Stimulated activated naive CD8-positive, alpha-beta T cell treated with anti-CD3 and anti-CD28 coated beads, Interleukin-15, Interleukin-2, amounts not matched to agents 100 ng/mL and 50 ng/mL, for 24 hours (primary cell): ENCODE results near the gene EXOC3L2.

Experiments
- H3K27ac Mint-ChIP-seq: one replicate; pipeline ENCODE4 v1.8.0; 2021; ENCODE audit warnings: mild to moderate bottlenecking, mixed read lengths
- H3K27me3 Mint-ChIP-seq: one replicate; pipeline ENCODE4 v1.8.0; 2021; ENCODE audit warnings: mixed read lengths
- H3K36me3 Mint-ChIP-seq: one replicate; pipeline ENCODE4 v1.8.0; 2021; ENCODE audit warnings: low read depth, mixed read lengths
- H3K4me1 Mint-ChIP-seq: one replicate; pipeline ENCODE4 v1.8.0; 2021; ENCODE audit warnings: low read depth, mixed read lengths
- H3K4me3 Mint-ChIP-seq: one replicate; pipeline ENCODE4 v1.8.0; 2021; ENCODE audit warnings: mild to moderate bottlenecking, mixed read lengths
- H3K9me3 Mint-ChIP-seq: one replicate; pipeline ENCODE4 v1.8.0; 2021; ENCODE audit warnings: mixed read lengths

EXOC3L2 gene

DNA sequence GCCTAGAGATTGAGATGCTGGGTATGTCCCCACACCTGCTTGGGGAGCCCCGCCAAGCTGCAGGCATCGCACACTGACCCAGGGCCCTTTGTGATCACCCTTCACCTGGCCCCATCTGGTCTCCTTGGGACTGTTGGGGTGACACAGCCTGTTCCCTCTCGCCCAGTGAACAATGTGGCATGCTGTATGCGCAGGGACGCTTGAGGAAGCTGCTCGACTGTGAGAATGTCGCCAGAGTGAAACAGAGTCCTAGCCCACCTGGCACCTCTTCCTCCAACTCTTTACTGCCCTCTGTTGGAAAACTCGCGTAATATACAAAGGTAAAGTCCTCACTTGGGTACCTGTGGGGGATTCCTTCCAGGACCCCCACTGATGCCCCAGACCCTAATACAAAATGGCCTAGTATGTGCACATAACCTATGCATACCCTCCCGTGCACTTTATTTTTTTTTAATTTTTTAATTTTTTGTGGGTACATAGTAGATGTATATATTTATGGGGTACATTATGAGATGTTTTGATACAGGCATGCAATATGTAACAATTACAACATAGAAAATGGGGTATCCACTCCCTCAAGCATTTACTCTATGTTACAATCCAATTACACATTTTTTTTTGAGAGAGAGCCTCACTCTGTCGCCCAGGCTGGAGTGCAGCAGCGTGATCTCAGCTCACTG lies 57.6 kb downstream of the EXOC3L2 start:
- Mint-ChIP-seq H3K27ac (no peak overlapping the region), H3K9me3 (no peaks in the 10 kb centered on the region), H3K4me1 (no peaks in the 10 kb centered on the region), H3K27me3 (no peaks in the 10 kb centered on the region), H3K36me3 (peaks cover 5% of the 10 kb centered on the region), H3K4me3 (no peak overlapping the region)

GRCh38 chr19:45186509-45187334 lies 58.5 kb downstream of the EXOC3L2 start:
- Mint-ChIP-seq H3K9me3 (no peaks in the 10 kb centered on the region), H3K4me3 (no peak overlapping the region), H3K27ac (no peak overlapping the region), H3K36me3 (peaks cover 5% of the 10 kb centered on the region), H3K27me3 (no peaks in the 10 kb centered on the region), H3K4me1 (peaks cover 1% of the 10 kb centered on the region)

DNA sequence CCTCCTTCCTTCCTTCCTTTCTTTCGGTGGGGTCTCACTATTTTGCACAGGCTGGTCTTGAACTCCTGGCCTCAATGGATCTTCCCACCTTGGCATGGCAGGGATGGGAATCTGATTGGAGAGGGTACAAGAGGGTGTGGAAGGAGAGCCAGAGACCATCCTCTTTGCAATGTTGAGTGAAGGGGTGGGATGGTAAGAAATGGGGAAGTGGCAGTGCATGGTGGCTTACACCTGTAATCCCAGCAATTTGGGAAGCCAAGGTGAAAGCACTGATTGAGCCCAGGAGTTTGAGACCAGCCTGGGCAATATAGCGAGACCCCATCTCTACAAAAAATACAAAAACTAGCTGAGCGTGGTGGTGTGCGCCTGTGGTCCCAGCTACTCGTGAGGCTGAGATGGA lies 61.1 kb downstream of the EXOC3L2 start:
- Mint-ChIP-seq H3K27ac (no peak overlapping the region), H3K4me3 (no peak overlapping the region), H3K4me1 (peaks cover 18% of the 10 kb centered on the region), H3K36me3 (no peaks in the 10 kb centered on the region), H3K27me3 (no peaks in the 10 kb centered on the region), H3K9me3 (no peaks in the 10 kb centered on the region)

- Mint-ChIP-seq H3K4me3 (no peak overlapping the region), H3K27me3 (no peaks in the 10 kb centered on the region), H3K4me1 (peaks cover 18% of the 10 kb centered on the region), H3K36me3 (no peaks in the 10 kb centered on the region), H3K9me3 (no peaks in the 10 kb centered on the region), H3K27ac (peak overlapping the region; percentile 32)
Measured at GRCh38 chr19:45182758-45183157, 62.4 kb downstream of the EXOC3L2 start.

- Mint-ChIP-seq H3K27ac (peak overlapping the region; percentile 37), H3K4me3 (peak overlapping the region; percentile 78), H3K4me1 (peaks cover 22% of the 10 kb centered on the region), H3K36me3 (no peaks in the 10 kb centered on the region), H3K9me3 (no peaks in the 10 kb centered on the region), H3K27me3 (no peaks in the 10 kb centered on the region)
Measured at GRCh38 chr19:45180936-45181335, 64.3 kb downstream of the EXOC3L2 start.

DNA sequence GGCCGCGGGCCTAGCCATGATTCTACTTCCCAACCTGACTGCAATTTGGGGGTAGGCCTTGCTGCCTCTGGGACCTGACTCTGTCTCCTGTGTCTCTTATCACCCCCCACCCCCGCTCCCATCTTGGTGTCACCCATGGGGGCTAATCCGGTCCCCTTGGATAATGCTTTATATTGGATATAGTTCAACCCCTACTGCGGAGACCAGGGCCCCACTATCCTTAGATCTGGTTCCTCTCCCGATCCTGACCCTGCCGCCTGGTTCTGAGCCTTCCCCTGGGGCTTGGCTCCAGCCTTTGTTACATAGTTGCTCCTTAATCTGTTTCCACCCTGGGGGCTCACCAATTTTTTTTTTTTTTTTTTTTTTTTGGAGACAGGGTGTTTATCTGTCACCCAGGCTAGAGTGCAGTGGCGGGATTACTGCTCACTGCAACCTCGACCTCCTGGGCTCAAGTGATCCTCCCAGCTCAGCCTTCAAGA lies 65.3 kb downstream of the EXOC3L2 start:
- peak overlapping the region; percentile 68 for H3K27ac Mint-ChIP-seq
- H3K27me3 Mint-ChIP-seq = no peaks in the 10 kb centered on the region
- no peaks in the 10 kb centered on the region for H3K9me3 Mint-ChIP-seq
- H3K36me3 Mint-ChIP-seq = no peaks in the 10 kb centered on the region
- peaks cover 28% of the 10 kb centered on the region for H3K4me1 Mint-ChIP-seq
- peak overlapping the region; percentile 78 for H3K4me3 Mint-ChIP-seq

DNA sequence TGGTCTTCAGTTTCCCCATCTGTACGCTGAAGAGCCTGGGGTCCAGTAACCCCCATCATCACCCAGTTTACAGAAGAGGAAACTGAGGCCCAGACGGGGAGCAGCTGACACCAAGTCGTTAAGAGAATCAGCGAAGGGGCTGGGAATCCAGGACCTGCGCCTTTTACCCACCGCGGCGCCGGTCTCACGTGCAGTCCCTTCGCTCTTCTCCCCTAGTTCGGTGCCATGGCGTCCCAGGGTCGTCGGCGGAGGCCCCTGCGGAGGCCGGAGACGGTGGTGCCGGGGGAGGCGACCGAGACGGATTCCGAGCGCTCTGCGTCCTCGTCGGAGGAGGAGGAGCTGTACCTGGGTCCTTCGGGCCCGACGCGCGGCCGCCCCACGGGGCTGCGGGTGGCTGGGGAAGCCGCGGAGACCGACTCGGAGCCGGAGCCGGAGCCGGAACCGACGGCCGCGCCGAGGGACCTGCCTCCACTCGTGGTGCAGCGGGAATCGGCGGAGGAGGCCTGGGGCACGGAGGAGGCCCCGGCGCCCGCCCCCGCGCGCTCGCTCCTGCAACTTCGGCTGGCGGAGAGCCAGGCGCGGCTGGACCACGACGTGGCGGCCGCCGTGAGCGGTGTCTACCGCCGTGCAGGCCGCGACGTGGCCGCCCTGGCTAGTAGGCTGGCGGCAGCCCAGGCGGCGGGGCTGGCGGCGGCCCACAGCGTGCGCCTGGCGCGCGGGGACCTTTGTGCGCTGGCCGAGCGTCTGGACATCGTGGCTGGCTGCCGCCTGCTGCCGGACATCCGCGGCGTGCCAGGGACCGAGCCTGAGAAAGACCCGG lies 65.9 kb downstream of the EXOC3L2 start:
- H3K27me3 Mint-ChIP-seq = no peaks in the 10 kb centered on the region
- peaks cover 28% of the 10 kb centered on the region for H3K4me1 Mint-ChIP-seq
- peak overlapping the region; percentile 90 for H3K27ac Mint-ChIP-seq
- peak overlapping the region; percentile 96 for H3K4me3 Mint-ChIP-seq
- no peaks in the 10 kb centered on the region for H3K36me3 Mint-ChIP-seq
- no peaks in the 10 kb centered on the region for H3K9me3 Mint-ChIP-seq

- Mint-ChIP-seq H3K9me3 (no peaks in the 10 kb centered on the region), H3K4me3 (peak within 1 kb of the TSS; percentile 96), H3K36me3 (no peaks in the 10 kb centered on the region), H3K27me3 (no peaks in the 10 kb centered on the region), H3K27ac (peak within 1 kb of the TSS; percentile 90), H3K4me1 (peaks cover 36% of the 10 kb centered on the region)
Measured at GRCh38 chr19:45178262-45179071, 66.7 kb downstream of the EXOC3L2 start, which contains the start of gene BLOC1S3. BLOC1S3 (plus strand) TSS chr19:45178784; CDS start chr19:45179297, 513 bp downstream.

- H3K27ac Mint-ChIP-seq = peak within 1 kb of the TSS; percentile 90
- no peaks in the 10 kb centered on the region for H3K27me3 Mint-ChIP-seq
- H3K9me3 Mint-ChIP-seq = no peaks in the 10 kb centered on the region
- H3K4me1 Mint-ChIP-seq = peaks cover 38% of the 10 kb centered on the region
- peak within 1 kb of the TSS; percentile 96 for H3K4me3 Mint-ChIP-seq
- no peaks in the 10 kb centered on the region for H3K36me3 Mint-ChIP-seq
Measured at GRCh38 chr19:45177817-45178261, 67.4 kb downstream of the EXOC3L2 start, which contains the start of gene TRAPPC6A. TRAPPC6A (minus strand) TSS chr19:45178237; CDS start chr19:45178218, 19 bp downstream.

DNA sequence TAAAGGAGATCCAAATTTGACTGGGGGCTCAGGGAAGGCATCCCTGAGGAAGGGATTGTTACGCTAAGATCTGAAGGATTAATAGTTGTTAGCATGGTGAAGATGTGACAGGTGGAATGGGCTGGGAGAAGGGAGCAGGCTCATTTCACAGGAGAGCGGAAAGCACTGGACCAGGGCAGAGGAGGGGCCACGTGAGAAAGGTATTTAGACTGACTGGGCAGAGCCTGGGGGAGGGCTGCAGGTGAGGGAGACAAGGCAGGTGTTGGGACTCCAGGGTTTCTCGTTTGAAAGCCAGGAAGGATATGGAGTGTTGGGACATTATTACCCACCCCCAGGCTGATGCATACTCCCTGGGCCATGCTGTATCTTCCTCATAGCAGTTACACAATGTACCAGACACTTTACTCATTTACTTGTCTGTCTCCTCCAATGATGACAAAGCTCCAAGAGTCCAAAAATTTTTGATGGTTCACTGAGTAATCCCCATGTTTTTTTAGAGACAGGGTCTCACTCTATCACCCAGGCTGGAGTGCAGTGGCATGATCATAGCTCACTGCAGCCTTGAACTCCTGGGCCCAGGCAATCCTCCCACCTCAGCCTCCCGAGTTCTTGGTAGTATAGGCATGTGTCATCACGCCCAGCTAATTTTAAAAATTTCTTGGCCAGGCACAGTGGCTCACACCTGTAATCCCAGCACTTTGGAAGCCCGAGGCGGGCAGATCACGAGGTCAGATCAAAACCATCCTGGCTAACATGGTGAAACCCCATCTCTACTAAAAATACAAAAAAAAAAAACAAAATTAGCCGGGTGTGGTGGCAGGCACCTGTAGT lies 69.5 kb downstream of the EXOC3L2 start:
- peaks cover 46% of the 10 kb centered on the region for H3K4me1 Mint-ChIP-seq
- no peaks in the 10 kb centered on the region for H3K27me3 Mint-ChIP-seq
- H3K4me3 Mint-ChIP-seq = no peak overlapping the region
- no peaks in the 10 kb centered on the region for H3K36me3 Mint-ChIP-seq
- H3K27ac Mint-ChIP-seq = no peak overlapping the region
- H3K9me3 Mint-ChIP-seq = no peaks in the 10 kb centered on the region

GRCh38 chr19:45173816-45174215 lies 71.4 kb downstream of the EXOC3L2 start:
- Mint-ChIP-seq H3K27me3 (no peaks in the 10 kb centered on the region), H3K9me3 (no peaks in the 10 kb centered on the region), H3K27ac (no peak overlapping the region), H3K36me3 (no peaks in the 10 kb centered on the region), H3K4me1 (peaks cover 45% of the 10 kb centered on the region), H3K4me3 (no peak overlapping the region)

DNA sequence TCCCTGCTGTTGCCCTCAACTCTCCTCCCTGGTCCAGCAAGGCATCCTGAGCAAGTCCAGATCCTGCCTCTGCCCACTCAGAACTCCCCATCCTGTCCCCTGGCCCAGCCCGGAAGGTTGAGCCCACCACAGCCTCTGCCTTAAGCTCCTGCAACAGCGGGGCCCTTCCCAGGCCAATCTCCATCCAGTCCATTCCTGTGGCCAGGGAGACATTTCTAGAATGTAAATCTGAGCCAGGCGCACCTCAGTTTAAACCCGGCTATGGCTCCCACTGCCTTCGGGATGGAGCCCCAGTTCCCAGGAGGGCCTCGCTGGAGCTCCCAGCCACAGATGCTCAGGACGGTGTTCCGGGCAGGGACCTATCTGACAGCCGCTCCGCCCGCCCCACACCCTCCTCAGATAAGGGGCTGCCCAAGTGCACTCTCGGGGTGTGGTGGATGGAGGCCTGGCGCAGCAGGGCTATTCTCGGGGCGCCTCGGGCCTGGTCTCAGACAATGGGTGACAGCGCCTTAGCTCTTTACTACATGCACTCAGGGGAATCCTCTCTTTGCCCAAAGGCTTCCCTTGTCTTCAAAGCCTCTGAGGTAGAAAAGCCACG lies 72.5 kb downstream of the EXOC3L2 start:
- Mint-ChIP-seq H3K9me3 (no peaks in the 10 kb centered on the region), H3K36me3 (no peaks in the 10 kb centered on the region), H3K4me3 (no peak overlapping the region), H3K27me3 (no peaks in the 10 kb centered on the region), H3K4me1 (peaks cover 45% of the 10 kb centered on the region), H3K27ac (peak overlapping the region; percentile 61)

DNA sequence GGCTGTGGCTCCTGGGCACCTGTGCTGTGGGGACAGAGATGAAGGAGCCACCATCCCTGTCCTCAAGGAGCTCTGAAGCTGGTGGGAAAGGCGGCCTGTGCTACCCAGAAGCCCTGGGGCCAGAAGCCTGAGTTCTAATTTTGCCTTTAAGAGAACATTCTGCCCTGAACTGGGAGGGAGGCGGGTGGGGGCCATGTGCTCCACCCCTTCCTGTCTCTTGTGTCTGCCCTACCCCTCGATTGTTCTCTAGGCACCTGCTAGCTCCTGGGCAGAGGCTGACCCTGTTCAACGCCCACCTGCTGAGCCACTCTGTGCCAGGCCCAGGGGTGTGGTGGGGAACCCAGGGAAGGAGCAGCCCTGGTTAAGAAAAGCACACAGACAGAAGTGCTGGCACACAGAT lies 73.0 kb downstream of the EXOC3L2 start:
- Mint-ChIP-seq H3K9me3 (no peaks in the 10 kb centered on the region), H3K4me1 (peaks cover 41% of the 10 kb centered on the region)

More for the DNA sequence above, 73.0 kb downstream of the EXOC3L2 start:
- Mint-ChIP-seq H3K27me3 (no peaks in the 10 kb centered on the region), H3K4me3 (no peak overlapping the region), H3K27ac (peak overlapping the region; percentile 61), H3K36me3 (no peaks in the 10 kb centered on the region)
